ENCODE measurements around the gene CPM. TPM values are rescaled to one million over a fixed set of nuclear protein-coding genes. Genes with fewer than 3 reads are reported as not detected.
A peak's percentile ranks its signal among the peaks of the same experiment; 100 is the strongest.

CPM gene
- total RNA-seq, 1 donor from 2014 or later, result 0.64 TPM

DNA sequence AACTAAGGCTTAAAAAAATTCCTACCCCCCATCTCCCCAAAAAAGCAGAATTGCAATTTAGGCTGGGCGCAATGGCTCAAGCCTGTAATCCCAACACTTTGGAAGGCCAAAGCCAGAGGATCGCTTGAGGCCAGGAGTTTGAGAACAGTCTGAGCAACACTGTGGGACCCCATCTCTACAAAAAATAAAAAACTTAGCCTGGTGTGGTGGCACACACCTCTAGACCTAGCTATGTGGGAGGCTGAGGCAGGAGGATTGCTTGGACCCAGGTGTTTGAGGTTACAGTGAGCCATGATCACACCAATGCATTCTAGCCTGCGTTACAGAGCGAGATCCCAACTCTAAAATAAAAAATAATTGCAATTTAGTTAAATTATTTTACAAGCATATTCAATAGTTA is 54.1 kb downstream of the CPM start:
- no peak for DNase-seq (ENCODE audit: low read depth in 2 of 2)

DNA sequence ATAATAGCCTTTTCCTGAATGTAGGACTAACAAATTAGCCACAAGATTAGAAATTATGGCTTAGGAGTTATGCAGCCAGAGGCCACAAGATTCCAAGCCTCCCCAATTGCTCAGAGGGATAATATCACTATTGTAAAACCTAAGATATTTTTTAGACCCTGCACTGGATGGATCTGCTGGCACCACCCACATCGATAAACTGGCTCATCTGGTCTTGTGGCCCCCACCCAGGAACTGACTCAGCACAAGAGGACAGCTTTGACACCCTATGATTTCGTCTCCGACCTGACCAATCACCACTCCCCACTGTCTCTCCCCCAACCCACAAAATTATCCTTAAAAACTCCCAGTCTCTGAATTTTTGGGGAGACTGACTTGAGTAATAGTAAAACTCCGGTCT is 54.7 kb downstream of the CPM start:
- no peak for DNase-seq (ENCODE audit: low read depth in 2 of 2)

DNA sequence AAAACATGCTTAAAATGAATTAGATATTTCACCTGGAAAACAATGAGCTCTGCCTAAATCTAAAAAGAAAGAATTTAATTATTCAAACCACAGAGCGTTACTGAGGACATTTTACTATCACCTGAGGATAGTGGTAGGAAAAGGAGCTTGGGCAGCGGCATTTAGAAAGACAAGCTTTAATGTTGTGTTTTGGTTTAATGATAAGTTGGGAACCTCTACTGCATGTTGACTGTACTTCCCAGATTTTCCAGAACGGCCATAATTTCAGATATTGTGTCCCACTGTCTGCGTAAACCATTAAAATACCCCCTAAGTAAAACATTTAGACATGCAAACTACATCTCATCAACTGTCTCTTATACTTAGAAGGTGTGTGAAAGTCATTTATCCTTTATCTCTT is 55.4 kb downstream of the CPM start:
- DNase-seq (ENCODE audit: low read depth in 2 of 2), result no peak

DNA sequence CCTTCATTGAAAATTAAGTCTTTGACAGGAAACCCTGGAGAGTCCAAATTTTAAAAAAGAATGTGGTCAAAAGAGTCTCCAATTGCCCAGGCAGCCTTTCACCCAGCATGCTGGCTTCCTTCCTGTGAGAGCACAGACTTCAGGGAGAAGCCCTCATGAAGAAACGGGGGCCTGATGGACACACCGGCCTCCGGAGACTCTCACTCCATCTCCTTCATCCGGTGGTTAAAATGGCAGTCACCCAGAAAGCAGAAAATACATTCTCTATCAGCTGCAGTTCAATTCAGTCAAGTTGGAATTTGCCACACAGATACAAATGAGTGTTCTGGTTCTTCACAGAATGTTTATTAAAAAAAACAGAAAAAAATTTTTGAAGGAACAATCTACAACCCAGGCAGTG is 56.5 kb downstream of the CPM start:
- DNase-seq (ENCODE audit: low read depth in 2 of 2), result no peak

DNA sequence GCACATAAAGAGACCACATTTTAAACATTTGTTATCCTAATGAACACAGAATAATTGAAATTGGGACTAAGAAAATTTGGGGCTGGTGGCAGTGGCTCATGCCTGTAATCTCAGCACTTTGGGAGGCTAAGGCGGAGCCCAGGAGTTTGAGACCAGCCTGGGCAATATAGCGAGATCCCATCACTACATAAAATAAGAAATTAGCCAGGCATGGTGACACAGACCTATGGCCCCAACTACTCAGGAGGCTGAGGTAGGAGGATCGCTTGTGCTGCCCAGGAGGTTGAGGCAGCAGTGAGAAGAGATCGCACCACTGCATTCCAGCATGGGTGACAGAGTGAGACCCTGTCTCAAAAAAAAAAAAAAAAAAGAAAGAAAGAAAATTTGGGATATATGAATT is 59.7 kb downstream of the CPM start:
- DNase-seq (ENCODE audit: low read depth in 2 of 2), result no peak

DNA sequence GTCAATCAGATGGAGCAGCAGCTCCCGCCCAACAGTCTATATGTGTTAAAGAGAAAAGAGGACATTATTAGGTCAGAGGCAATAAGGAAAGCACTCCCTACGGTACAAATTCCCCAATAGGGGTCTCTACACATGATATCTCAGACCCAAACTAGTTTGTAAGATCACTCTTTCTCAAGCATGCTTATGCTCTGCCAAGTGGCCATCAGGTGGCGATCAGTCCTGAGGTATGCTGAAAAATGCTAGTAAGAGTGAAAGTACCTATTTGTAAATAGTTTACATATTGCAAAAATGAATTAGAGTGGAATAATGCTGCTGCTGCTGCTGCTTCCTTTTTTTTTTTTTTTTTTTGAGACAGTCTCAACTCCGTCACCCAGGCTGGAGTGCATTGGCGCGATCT is 61.0 kb downstream of the CPM start:
- DNase-seq (ENCODE audit: low read depth in 2 of 2), result peak in 1 of 2 donors; percentile 17

DNA sequence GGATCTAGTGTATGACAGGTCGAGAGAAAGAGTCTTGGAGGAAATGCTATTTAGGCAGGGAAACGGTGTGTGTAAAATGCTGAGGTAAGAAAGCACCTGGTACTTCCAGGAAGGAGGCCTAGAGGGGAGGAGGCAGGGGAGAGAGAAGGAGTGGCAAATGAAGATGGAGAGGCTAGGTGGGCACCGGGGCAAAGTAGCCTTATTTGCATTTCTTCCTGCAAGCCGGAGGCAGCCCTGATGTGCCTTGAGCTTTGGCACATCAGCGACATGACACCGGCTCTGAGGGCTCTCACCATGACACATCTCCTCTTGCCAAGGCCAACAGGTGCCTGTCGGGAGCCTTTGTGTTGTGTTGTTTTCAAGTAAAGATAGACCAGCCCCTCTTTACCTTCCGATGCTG is 61.6 kb downstream of the CPM start:
- DNase-seq (ENCODE audit: low read depth in 2 of 2), result no peak

DNA sequence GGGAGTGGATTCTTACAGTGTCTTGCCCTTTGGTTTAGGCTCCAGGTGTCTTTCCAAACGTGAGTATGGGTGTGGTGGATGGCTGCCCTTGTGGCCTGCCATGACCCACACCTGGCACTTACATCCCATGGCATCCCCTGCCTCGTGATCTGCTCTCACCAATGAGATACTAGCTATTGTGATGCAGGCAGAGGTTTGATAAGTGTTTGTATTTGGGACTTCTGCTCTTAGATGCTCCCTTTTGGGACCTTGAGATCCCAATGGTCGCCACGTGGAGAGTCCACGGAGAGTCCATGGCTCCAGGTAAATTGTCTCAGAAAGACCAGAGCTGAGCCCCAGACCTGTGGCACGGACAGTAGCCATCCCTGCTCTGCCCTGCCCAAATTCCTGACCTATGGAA is 62.5 kb downstream of the CPM start:
- no peak for DNase-seq (ENCODE audit: low read depth in 2 of 2)

DNA sequence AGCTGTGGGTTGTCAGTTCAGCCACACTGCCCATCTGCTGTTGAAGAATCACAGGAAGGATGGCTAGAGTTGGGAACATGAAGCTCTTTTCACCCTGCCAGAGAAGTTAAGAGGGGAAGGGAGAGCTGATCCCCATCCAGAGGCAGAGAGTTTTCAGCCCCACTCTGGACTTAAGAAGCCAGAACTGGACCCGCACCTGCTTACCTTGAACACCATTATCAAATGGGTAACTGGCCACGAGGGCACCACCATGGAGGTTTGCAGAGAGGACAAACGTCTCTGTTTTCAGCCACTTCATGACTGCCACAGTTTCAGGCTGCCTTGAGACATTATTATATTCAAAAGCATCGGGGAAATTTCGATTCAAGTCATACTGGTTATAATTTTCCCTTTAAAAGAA is 63.0 kb downstream of the CPM start:
- DNase-seq (ENCODE audit: low read depth in 2 of 2), result no peak

DNA sequence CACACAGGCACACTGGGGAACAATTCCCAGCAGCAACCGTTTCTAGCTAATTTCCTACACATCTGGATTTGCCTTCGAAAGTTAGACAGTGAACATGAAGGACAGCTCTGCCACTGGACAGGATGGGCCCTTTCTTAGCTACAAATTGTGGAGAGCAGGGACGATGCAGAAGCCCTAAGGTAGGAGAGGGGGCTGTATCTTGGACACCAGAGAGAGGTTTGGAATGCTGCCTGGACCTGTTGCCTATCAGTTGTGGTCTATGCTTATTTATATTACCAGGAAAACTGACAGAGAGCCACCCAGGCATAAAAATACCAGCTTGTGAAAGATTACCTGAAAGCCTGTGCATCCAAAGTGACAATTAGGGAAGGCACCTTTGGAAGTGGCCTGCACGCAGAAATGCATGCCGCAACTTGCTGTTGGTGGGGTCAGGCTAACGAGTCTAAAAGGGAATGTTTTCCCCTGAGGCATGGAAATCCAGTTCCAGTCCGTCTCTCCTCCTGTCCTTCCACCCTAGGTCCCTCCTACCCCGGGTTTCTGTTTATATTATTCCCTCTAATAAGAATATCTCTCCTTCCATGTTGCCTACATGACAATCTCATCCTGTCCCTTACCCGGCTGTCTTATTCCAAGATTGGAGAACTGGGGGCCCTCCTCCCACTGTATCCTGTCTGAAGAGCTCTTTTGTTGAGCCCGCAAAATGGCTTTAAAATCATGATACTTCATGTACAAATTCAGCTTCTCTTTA is 64.8 kb downstream of the CPM start:
- DNase-seq (ENCODE audit: low read depth in 2 of 2), result no peak

DNA sequence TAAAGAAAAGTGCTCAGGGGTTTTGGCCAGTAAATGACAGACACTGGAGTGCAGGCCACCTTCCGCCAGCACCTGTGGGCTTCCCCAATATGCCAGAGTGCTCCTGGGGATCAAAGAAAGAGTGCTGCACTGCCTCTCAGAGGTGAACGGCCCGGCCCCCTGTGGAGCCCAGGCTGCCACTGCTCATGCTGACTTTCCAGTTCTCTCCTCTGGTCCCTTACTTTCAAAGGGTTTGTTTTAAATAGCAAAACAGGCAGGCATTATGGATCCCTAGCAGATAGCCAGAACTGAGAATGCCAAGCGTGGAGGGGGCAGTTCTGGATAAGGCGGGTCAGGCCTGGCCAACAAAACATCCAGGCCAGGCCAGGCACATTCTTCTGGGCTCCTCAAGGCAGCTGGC is 65.4 kb downstream of the CPM start:
- DNase-seq (ENCODE audit: low read depth in 2 of 2), result no peak

DNA sequence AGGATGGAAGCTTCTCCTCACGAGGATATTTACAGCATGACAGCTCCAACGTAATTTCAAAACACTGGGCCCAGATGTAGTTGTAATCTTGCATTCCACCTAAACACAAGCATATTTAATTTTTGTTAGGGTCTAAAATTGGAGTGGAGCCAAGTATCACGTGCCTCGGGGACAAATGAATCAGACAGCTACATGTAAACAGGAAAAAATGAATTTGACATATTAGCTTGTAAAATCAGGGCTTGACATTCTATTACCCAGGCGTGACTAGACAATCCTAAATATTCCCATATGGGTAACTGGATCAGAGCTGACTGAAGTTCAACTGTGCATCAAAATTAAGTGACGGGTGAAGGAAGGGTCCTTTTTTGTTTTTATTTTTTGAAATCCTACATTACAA is 66.0 kb downstream of the CPM start:
- peak in 1 of 2 donors; percentile 10 for DNase-seq (ENCODE audit: low read depth in 2 of 2)

DNA sequence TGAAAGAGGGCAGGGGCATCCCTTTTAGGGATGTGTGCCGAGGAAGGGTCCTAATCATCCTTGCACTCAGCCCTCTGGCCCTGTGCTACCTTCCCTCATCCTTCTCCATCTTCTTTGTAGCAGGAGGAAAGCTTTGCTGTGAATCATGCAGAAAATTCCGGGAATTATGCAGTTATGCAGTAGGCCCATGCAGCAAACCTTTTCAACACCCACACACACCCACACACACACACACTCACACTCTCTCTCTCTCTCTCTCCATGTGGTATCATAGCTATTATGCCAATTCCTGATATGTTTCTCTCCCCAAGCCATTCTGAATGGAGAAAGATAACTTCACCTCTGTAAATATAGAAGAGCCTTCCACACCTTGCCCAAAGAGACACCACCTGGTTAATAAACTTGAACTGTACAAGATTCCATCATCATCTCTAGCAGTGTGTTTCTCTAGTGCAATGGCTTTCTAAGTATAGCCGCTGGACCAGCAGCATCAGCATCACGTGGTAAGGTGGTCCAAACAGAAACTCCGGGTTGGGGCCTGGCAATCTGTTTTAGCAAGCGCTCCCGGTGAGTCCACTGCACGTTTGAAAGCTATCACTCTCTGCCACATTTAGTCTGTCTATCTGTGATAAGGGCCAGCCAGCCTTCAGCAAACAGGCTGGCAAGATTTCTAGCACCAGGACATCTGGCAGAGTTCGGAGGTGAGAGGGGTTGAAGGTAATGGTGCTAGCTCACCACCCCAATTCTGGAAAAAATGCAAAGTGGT is 67.4 kb downstream of the CPM start:
- DNase-seq (ENCODE audit: low read depth in 2 of 2), result no peak

DNA sequence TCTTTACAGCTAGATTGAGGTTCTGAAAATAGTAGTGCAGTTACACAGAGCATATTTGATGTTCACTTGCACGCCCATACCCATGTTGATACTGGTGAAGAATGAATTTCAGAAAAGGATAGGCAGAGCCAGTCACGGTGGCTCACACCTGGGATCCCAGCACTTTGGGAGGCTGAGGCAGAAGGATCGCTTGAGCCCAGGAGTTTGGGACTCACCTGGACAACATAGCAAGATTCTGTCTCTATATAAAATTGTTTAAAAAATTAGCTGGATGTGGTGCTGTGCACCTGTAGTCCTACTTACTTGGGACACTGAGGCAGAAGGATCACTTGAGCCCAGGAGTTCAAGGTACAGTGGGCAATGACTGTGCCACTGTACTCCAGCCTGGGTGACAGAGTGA is 68.4 kb downstream of the CPM start:
- DNase-seq (ENCODE audit: low read depth in 2 of 2), result no peak

DNA sequence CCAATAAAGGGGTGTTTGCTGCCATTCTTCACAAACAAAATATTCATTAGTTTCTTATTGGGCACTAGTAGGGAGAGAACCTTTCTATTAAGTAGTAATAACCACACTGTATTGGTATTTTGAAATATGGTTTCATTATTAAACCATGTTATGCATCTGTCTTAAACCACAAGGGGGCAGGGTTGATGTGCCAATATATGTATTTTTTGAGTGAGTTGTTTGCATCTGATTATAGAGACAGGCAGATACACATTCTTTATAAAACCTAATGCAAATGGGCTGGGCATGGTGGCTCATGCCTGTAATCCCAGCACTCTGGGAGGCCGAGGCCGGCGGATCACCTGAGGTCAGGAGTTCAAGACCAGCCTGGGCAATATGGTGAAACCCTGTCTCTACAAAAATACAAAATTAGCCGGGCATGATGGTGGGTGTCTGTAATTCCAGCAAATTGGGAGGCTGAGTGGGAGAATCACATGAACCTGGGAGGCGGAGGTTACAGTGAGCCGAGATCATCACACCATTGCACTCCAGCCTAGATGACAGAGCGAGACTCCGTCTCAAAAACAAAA is 69.0 kb downstream of the CPM start:
- DNase-seq (ENCODE audit: low read depth in 2 of 2), result peak; percentile 32 to 50

DNA sequence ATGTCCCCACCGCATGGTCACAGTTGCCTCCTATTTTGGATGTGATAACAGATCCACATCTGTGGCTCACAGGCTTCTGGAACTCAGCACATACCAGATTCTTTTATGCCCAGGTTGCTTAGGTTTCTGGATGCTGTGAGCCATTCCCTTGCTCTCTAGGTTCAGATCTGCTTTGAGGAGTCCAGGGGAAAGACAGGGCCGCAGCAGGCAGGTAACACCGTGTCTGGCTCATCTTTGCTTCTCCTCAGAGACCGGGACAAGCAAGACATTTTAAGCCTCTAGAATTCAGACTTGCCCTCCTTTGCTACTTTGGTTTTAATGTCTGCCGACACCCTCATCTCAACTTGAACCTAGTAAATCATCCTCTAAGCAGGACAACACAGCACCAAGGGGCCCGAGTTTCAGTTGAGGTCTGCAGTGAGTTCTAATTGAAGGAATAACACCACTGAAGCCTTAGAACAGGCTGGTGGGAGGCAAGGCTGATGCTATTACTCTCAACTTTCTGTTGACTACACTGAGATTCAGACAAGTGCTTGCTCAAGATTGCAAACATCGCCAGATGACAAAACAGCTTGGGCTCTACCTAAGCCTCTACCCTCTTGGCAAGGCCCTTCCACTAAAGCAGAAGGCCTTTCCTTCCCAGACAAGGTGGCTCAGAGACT is 69.7 kb downstream of the CPM start:
- DNase-seq (ENCODE audit: low read depth in 2 of 2), result no peak

DNA sequence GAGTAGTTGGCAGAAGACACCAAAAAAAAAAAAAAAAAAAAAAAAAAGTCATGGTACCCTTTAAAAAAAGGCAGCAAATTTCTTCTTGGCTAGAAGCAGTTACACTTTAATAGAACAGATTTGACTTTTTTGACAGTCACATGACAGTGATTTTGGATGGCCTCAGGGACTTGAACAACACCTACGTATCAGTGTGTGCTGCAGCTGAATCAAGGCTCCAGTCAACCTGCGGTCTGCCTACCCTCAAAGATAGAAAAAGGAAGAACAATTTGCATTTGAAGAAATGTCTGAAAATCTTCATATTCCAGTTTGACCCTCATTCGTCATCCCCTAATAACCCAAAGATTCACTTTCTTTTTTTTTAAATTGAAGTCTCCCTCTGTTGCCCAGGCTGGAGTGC is 71.1 kb downstream of the CPM start:
- no peak for DNase-seq (ENCODE audit: low read depth in 2 of 2)

DNA sequence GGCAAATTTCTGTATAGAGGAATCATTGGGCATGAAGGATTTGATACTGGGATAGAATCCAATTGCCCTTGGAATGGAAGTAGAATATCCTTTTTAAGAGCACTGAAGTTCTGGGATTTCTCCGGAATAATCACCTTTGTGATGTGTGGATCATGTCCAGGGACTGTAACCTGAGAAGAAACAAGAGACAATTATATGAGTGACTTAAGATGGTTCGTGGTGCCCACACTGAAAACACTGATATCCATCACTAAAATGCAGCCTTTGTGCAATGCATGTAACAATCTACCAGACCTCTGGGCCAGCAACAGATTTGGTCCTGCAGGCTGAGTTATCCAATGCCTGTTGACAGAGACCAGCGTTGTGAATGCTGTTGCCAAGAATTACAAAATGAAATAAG is 76.5 kb downstream of the CPM start:
- DNase-seq (ENCODE audit: low read depth in 2 of 2), result no peak

DNA sequence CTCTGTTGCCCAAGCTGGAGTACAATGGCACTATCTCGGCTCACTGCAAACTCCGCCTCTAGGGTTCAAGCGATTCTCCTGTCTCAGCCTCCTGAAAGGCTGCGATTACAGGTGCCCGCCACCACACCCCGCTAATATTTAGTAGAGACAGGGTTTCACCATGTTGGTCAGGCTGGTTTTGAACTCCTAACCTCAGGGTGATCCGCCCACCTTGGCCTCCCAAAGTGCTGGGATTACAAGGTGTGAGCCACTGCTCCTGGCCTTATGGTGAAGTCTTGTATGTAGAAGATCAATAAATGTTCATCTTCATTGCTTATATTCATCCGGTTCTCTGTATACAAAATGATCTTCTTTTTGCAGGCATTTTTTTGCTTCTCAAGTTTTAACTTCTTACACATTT is 77.2 kb downstream of the CPM start:
- no peak for DNase-seq (ENCODE audit: low read depth in 2 of 2)

DNA sequence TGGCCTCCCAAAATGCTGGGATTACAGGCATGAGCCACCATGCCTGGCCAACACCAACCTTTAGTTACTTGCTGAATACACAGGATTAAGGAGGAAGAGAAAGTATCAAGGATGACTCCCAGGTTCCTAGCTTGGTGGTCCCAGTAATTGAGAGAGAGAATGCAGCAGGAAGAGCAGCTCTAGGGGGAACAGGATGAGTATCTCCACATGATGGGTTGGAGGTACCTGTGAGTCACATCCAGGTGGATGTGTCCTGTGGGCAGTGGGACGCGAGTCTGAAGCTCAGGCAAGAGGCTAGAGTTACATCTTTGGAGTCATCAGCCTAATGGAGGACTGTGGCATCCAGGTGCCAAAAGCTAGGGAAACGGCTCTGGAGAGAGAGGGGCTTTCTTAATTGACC is 77.9 kb downstream of the CPM start:
- no peak for DNase-seq (ENCODE audit: low read depth in 2 of 2)

DNA sequence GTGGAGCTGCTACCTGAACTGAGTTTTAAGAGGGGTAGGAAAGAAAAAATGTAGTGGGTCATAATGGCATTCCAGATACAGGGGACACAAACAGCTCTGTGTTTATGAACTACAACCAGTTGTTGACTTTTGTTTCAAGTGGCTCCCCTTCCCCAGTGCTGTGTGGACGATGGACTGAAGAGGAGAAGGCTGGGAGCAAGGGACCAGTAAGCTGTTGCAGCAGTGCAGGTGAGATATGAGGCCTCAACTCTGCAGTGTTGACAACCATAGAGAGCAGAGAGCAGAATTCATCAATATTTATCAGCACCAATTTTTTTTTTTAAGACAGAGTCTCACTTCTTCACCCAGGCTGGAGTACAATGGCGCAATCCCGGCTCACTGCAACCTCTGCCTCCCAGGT is 78.4 kb downstream of the CPM start:
- DNase-seq (ENCODE audit: low read depth in 2 of 2), result no peak

DNA sequence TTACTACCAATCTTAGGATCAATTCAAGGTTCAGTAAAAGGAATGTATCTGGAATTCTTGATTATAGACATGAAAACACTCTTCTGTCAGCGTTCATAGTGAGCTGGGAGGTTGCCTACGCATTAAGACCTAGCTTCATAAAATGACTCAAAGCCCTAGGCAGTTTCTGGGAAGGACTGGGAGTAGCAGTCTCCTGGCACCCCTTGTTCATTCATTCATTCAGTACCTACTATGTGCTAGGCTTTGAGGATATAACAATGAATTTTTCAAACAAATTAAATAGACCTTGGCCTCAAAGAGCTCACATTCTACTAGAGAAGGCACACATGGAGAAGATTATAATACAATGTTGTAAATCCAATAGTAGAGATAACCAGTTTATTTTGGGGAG is 78.9 kb downstream of the CPM start:
- DNase-seq (ENCODE audit: low read depth in 2 of 2), result no peak

Data from dermis microvascular lymphatic vessel endothelial cell (primary cell).